HG03025 (cell line): ENCODE measurements around the gene GRB14.
"Not testable (repeated sequence)": the region's sequence is repeated elsewhere in the genome, so short reads cannot be mapped to it uniquely, and the experiment has no call there.

Experiments
- ATAC-seq: cut with Tn5 transposase; IDR thresholded peaks from one replicate; pipeline ENCODE4 v1.9.1; 2021; ENCODE audit warnings: mild to moderate bottlenecking, moderate library complexity; ENCODE audit not compliant: unreplicated experiment, low FRiP score

The GRB14 gene

GRCh38 chr2:164504253-164504652, 117.0 kb downstream of the GRB14 start:
- no peak for ATAC-seq

GRCh38 chr2:164498836-164499235, 122.4 kb downstream of the GRB14 start:
- no peak for ATAC-seq

GRCh38 chr2:164496881-164497280, 124.4 kb downstream of the GRB14 start:
- no peak for ATAC-seq

- no peak for ATAC-seq
Observed at GRCh38 chr2:164496421-164496820, 124.9 kb downstream of the GRB14 start.

- no peak for ATAC-seq
Observed at GRCh38 chr2:164495491-164496223, 125.6 kb downstream of the GRB14 start.

GRCh38 chr2:164485541-164485940, 135.7 kb downstream of the GRB14 start:
- ATAC-seq = no peak

GRCh38 chr2:164479460-164479859, 141.8 kb downstream of the GRB14 start:
- no peak for ATAC-seq

- ATAC-seq = no peak
Observed at GRCh38 chr2:164478205-164478604, 143.1 kb downstream of the GRB14 start.

GRCh38 chr2:164474873-164475272, 146.4 kb downstream of the GRB14 start:
- ATAC-seq = no peak

- no peak for ATAC-seq
Observed at GRCh38 chr2:164473021-164473420, 148.3 kb downstream of the GRB14 start.

GRCh38 chr2:164465047-164465446, 156.2 kb downstream of the GRB14 start:
- ATAC-seq = not testable (repeated sequence)

- no peak for ATAC-seq
Observed at GRCh38 chr2:164464376-164464775, 156.9 kb downstream of the GRB14 start.

- no peak for ATAC-seq
Observed at GRCh38 chr2:164458792-164459191, 162.5 kb downstream of the GRB14 start.

- ATAC-seq = no peak
Observed at GRCh38 chr2:164457271-164457670, 164.0 kb downstream of the GRB14 start.

- ATAC-seq = no peak
Observed at GRCh38 chr2:164456619-164457018, 164.7 kb downstream of the GRB14 start.

GRCh38 chr2:164453656-164454305, 167.5 kb downstream of the GRB14 start:
- no peak for ATAC-seq

GRCh38 chr2:164450278-164450677, 171.0 kb downstream of the GRB14 start:
- ATAC-seq = no peak

- ATAC-seq = no peak
Observed at GRCh38 chr2:164449706-164450105, 171.6 kb downstream of the GRB14 start.

GRCh38 chr2:164447660-164448059, 173.6 kb downstream of the GRB14 start:
- no peak for ATAC-seq
